GM19395 (cell line): Measurements from ENCODE around the gene TBC1D2B.
"Not testable (repeated sequence)": the region's sequence is repeated elsewhere in the genome, so short reads cannot be mapped to it uniquely, and the experiment has no call there.

Experiments
- ATAC-seq: cut with Tn5 transposase; IDR thresholded peaks from one replicate; pipeline ENCODE4 v1.9.1; 2021; ENCODE audit warnings: mild to moderate bottlenecking, moderate library complexity; ENCODE audit not compliant: unreplicated experiment

TBC1D2B gene

GRCh38 chr15:78007211-78007931 lies 70.1 kb downstream of the TBC1D2B start:
- no peak for ATAC-seq

DNA sequence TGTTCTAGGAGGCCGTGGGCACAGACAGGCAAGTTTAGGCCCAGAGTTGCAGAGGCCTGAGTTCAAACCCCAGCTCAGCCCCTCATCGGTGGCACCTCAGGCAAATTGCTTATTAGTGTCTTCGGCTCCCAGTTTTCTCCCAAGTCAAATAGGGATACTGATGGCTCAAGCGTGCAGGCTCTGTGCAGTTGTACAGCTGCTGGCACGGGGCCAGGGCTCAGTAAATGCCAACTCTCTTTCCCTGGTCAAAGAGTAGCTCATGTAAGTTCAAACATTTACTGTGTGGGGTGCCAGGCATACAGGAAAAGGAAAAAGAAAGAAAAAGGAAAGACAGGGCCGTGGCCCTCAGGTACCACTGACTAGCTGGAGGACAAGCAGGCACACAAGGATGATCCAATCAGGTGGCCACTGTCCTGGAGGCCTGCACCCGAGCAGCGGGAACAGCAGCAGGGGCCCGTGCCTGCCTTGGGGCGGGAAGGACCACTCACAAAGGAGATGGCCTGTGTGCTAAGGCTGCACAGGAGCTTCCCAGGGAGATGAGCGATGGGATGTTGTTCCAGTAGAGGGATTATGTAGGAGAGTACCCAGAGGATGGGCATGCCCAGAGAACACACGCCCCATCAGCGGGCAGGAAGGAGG lies 70.8 kb downstream of the TBC1D2B start:
- ATAC-seq, result no peak

DNA sequence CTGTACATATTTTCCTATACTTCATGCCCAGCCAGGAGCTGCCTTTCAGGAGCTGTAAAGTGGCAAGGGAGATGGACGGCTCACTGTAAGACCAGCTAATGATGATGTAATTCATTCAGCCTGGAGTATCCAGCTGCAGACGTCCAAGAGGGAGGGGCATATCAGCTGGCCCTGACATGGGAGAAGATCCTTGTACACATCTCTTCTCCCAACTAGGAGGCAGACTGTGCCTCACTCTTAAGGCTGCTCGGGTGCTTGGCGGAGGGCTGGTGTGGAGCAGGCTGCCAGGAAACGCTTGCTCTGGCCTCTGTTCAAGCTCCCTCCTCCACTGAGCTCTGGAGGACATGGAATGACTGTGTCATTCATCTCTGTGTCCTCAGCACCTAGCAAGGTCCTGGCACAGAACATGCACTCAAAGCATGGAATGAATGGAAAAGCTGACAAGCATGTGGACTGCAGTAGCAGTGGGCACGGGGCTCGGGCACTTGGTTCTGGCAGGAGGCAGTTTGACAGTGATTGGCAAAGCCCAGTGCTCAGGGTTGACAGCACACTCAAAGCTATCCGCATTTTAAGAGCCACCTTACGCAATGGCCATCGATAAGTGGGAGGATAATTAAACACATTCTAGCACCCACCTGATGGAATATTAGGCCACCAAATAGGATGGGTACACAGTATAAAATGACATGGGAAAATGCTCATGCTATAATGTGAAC lies 72.4 kb downstream of the TBC1D2B start:
- no peak for ATAC-seq

DNA sequence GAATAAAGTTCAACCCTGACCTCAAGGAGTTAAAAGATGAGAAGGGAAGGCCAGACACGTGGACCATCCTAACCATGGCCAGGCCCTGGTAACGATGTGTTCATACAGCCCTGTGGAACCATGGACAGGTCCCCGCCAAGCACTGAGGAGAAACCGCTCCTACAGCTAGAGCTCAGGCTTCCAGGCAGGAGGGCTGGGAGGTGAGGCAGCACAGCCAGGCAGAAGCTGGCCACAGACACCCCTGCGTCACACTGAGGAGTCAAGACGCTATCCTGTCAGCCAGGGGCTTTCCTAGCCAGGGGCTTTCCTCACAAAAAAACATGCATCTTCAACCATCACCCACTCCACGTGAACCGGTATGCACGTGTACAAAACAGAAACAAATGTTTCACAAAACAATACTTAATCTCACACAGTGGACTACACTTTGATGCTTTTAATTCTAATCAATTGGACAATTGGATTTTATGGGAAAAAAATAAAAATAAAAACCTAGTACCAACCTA lies 73.2 kb downstream of the TBC1D2B start:
- no peak for ATAC-seq

DNA sequence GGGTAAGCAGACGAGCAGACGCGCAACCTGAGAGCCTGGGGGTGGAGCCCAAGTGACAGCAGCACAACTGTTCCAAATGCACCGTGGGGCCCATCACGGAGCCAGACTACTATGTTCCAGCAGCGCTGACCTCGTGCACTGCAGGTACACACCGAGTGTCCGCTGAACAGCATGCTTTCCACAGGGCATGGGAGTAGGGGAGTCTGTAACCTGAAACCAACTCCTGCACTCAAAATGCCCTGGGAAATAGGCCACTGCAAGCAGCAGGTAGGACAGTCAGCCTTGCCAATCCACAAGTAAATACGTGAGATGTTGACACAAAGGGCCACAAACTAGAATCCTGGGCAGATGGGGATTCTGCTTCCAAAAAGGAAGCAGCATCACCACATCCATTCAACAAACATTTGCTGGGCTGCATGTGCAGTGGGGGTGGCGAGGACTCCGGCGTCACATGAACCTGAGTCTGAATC lies 73.9 kb downstream of the TBC1D2B start:
- no peak for ATAC-seq

DNA sequence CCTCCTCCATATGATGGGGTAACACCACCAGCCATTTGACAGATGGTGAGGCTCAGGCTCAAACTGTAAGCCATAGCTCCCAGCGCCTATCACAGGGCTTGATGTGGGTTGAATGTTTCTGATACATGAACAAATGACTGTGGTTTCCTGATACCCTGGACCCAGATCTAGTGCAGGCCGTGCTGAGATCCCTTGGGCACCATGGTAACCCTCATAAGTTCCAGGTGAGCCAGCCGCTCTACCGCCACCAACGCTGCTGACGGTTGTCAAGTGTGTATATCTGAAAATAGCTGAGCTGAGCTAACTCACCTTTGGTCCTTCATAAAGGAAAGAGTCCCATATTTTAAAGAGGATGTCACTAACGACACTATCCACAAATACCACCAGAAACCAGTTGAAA lies 74.5 kb downstream of the TBC1D2B start:
- no peak for ATAC-seq

- ATAC-seq, result no peak
These were observed 75.9 kb downstream of the TBC1D2B start for GRCh38 chr15:78001656-78002055.

DNA sequence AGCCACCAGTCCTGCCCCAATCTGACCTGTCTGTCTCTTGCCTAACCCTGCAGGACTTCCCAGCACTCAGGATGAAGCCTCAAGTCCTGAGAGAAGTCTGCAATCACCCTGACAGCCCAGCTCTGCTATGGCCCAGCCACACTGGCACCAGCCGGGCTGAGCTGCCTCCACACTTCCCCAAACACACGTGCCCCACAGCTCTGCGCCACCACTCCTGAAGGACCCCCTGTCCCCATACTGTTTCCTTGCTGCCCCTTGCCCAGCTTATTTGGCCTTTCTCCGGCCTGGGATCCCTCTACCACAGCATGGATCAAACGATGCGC lies 76.6 kb downstream of the TBC1D2B start:
- no peak for ATAC-seq

DNA sequence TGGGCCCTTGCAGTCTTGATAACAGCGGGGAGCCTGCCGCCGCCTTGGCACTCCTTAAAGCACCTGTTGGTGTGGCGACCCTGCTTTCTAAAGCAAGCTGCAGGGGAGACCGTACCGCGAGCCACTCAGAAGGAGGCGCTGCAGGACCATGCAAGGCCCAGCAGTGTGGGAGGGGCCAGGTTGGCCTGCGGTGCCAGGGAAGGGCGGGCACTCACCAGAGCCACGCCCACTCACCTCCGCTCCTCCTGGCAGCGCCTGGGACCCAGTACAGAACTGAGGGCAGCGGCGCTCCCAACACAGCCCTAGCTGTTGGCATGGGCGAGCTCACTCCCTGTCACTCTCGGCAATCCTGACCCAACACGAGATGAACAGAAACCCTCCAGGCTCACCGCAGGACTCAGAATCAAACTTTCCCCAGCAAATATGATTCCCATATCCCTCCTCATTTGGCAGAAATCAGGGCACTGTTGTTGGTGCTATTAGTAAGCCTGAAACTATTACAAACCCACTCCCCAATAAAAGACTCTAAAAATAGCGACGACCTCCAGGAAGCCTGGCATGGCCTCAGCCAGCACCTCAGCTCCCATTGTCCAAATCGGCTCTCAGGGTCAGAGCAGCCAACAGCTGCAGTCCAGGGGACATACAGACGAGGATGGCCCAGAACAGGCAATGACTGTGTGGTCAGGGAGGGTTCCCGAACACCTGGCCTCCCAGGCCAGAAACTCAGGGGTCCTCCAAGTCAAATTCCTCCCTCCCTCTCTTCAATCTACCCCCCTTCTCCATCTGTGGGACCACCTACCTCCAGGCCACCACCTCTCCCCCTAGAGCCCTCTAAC lies 77.2 kb downstream of the TBC1D2B start:
- ATAC-seq, result no peak

GRCh38 chr15:77999486-77999885 lies 78.0 kb downstream of the TBC1D2B start:
- no peak for ATAC-seq

DNA sequence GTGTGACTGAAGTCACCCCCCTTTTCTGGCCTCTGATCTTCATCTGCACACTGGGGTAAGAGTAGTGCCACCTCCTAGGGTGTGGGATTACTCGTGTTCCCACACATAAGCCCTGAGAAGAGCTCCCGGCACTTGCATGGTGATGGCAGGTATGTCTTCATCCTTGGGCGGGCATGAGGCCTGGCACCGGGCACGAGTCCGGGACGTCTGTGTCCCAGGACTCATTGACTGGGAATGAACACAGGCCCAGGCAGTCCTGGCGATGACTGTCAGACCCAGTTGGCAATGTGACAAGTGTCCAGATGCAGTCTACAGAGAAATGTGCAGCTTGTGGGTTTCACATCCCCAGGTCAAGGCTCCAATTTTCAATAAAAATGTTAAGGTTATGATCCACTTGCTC lies 78.9 kb downstream of the TBC1D2B start:
- ATAC-seq, result no peak

- ATAC-seq, result not testable (repeated sequence)
These were observed 79.6 kb downstream of the TBC1D2B start for GRCh38 chr15:77997761-77998554.

GRCh38 chr15:77997221-77997620 lies 80.3 kb downstream of the TBC1D2B start:
- ATAC-seq, result not testable (repeated sequence)

GRCh38 chr15:77996713-77997171 lies 80.8 kb downstream of the TBC1D2B start:
- ATAC-seq, result not testable (repeated sequence)

DNA sequence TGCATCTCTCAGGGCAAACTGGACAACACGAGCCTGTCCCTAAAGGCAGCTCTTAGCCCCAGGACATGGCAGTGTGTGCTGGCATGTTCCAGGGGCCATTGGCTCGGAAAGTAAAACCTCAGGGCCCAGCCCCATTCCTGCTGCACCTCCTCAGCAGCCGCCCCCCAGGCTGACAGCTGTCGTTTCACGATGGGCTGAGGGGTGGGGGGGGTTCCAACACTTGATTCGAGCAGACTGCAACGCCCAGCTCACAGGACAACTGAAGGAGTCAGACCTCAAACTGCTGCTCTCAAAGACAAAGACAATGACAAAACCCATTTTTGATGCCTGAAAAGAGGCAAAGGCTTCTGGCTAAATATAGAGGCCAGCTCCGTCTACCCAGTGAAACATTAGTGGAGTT lies 81.3 kb downstream of the TBC1D2B start:
- not testable (repeated sequence) for ATAC-seq

DNA sequence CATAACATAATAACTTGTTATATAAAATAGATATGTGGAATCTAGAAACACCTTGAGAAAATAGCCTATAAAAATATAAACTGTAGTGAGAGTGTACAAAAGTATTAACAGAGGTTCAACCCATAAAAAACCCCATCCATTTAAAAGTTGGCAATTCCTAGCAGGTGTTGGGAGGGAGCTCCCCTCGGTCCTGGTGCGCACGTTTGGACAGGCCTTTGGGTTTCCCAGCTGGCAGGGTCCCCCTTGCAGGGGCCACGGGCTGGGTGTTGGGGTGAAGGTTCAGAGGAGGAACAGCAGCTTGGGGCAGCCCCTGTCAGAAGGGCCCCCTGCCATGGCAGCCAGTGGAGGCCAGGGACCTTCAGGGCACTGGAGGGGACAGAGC lies 82.0 kb downstream of the TBC1D2B start:
- not testable (repeated sequence) for ATAC-seq

GRCh38 chr15:77994893-77995536 lies 82.5 kb downstream of the TBC1D2B start:
- ATAC-seq, result not testable (repeated sequence)

GRCh38 chr15:77993970-77994693 lies 83.4 kb downstream of the TBC1D2B start:
- ATAC-seq, result not testable (repeated sequence)

GRCh38 chr15:77993374-77993911 lies 84.1 kb downstream of the TBC1D2B start:
- no peak for ATAC-seq
